Neural crest cell (in vitro differentiated cells): Measurements from ENCODE around the gene MAIP1. TPM values are rescaled to one million over a fixed set of nuclear protein-coding genes. Genes with fewer than 3 reads are reported as not detected.

Experiments used
- DNase-seq: peaks from one replicate; pipeline ENCODE4 v3.0.0; 2021; ENCODE audit warnings: low read depth, mixed read lengths, low spot score
- H3K27ac Mint-ChIP-seq: one replicate; pipeline ENCODE4 v1.8.0; 2021; ENCODE audit warnings: mild to moderate bottlenecking, mixed read lengths; ENCODE audit not compliant: unreplicated experiment
- H3K27me3 Mint-ChIP-seq: 2 replicates; pipeline ENCODE4 v1.8.0; 2021; ENCODE audit warnings: low read depth, mild to moderate bottlenecking, mixed read lengths
- H3K36me3 Mint-ChIP-seq: 2 replicates; pipeline ENCODE4 v1.8.0; 2021; ENCODE audit warnings: low read depth, mild to moderate bottlenecking, mixed read lengths
- H3K4me1 Mint-ChIP-seq: 2 replicates; pipeline ENCODE4 v1.8.0; 2021; ENCODE audit warnings: mixed read lengths
- H3K4me3 Mint-ChIP-seq: one replicate; pipeline ENCODE4 v1.8.0; 2021; ENCODE audit warnings: mild to moderate bottlenecking, mixed read lengths
- H3K9me3 Mint-ChIP-seq: 2 replicates; pipeline ENCODE4 v1.8.0; 2021; ENCODE audit warnings: mixed read lengths
- CTCF ChIP-seq: fragments of 200-600 bp; sonication (generic); conservative IDR thresholded peaks from 2 replicates; pipeline ENCODE4 v1.5.0; 2021; ENCODE audit warnings: antibody characterized with exemption, mild to moderate bottlenecking
- total RNA-seq: library from RNA; stranded (reverse); gene quantifications from 2 replicates; pipeline ENCODE4 v1.2.1, GENCODE V29; 2021

Gene MAIP1
- total RNA-seq, 1 donor from 2014 or later: 23.1 TPM

GRCh38 chr2:199950396-199950795 lies 5.0 kb upstream of the MAIP1 start:
- no peak for DNase-seq
- peak overlapping the region; percentile 21 for H3K4me3 Mint-ChIP-seq
- H3K36me3 Mint-ChIP-seq: no peaks in the 10 kb centered on the region
- no peaks in the 10 kb centered on the region for H3K9me3 Mint-ChIP-seq
- no peak for TF ChIP-seq CTCF
- peaks cover 19% of the 10 kb centered on the region for H3K4me1 Mint-ChIP-seq
- peak overlapping the region; percentile 13 for H3K27ac Mint-ChIP-seq
- H3K27me3 Mint-ChIP-seq: no peaks in the 10 kb centered on the region

- H3K27ac Mint-ChIP-seq: no peak overlapping the region
- no peak for TF ChIP-seq CTCF
- H3K36me3 Mint-ChIP-seq: no peaks in the 10 kb centered on the region
- DNase-seq: no peak
- peaks cover 20% of the 10 kb centered on the region for H3K4me1 Mint-ChIP-seq
- H3K4me3 Mint-ChIP-seq: no peak overlapping the region
- no peaks in the 10 kb centered on the region for H3K27me3 Mint-ChIP-seq
- no peaks in the 10 kb centered on the region for H3K9me3 Mint-ChIP-seq
These were observed 4.4 kb upstream of the MAIP1 start for GRCh38 chr2:199951023-199951422.

GRCh38 chr2:199955007-199955338 lies 409 bp upstream of the MAIP1 start:
- TF ChIP-seq CTCF: no peak
- Mint-ChIP-seq H3K4me3 (peak overlapping the region; percentile 100), H3K27me3 (no peaks in the 10 kb centered on the region), H3K27ac (peak overlapping the region; percentile 98), H3K4me1 (peaks cover 45% of the 10 kb centered on the region), H3K36me3 (peaks cover 2% of the 10 kb centered on the region), H3K9me3 (no peaks in the 10 kb centered on the region)
- DNase-seq: no peak

- TF ChIP-seq CTCF: no peak
- Mint-ChIP-seq H3K9me3 (no peaks in the 10 kb centered on the region), H3K4me1 (peaks cover 45% of the 10 kb centered on the region), H3K36me3 (peaks cover 4% of the 10 kb centered on the region), H3K27ac (peak overlapping the region; percentile 98), H3K4me3 (peak overlapping the region; percentile 100), H3K27me3 (no peaks in the 10 kb centered on the region)
- peak; percentile 5 for DNase-seq
These were observed 639 bp downstream of the MAIP1 start for GRCh38 chr2:199956062-199956380.

- peaks cover 12% of the 10 kb centered on the region for H3K36me3 Mint-ChIP-seq
- no peaks in the 10 kb centered on the region for H3K27me3 Mint-ChIP-seq
These were observed 2.6 kb downstream of the MAIP1 start for GRCh38 chr2:199958014-199958413.

More at GRCh38 chr2:199958014-199958413, 2.6 kb downstream of the MAIP1 start:
- no peak for DNase-seq
- TF ChIP-seq CTCF: no peak
- Mint-ChIP-seq H3K4me1 (peaks cover 41% of the 10 kb centered on the region), H3K27ac (no peak overlapping the region), H3K9me3 (no peaks in the 10 kb centered on the region), H3K4me3 (peak overlapping the region; percentile 100)
